ENCODE measurements around the gene FAM83F.

The FAM83F gene

GRCh38 chr22:40056559-40056958 lies 61.8 kb downstream of the FAM83F start:
- DNase-seq (ENCODE audit: low read depth, low spot score) = no peak

- DNase-seq (ENCODE audit: low read depth, low spot score) = no peak
These were observed 62.9 kb downstream of the FAM83F start for GRCh38 chr22:40057652-40058051.

- no peak for DNase-seq (ENCODE audit: low read depth, low spot score)
These were observed 63.5 kb downstream of the FAM83F start for GRCh38 chr22:40058265-40058664.

DNA sequence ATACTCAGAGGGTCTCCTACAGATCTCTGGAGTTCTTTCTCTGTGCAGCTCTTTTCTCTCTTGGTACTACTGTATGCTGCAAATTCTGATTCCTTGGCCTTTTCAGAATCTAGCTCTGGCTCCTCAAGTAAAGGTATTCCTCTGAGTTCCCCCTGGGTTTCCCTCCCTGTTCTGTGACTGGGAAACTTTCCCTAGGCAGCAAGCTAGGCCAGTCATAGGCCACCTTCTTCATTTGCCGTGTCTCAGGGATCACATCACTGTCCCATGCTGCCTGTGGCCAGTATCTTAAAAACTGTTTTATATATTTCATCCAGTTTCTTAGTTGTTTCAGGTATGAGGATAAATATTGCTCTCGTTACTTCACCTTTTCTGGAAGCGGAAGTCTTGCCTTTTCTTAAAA lies 71.2 kb downstream of the FAM83F start:
- DNase-seq (ENCODE audit: low read depth, low spot score) = no peak

- no peak for DNase-seq (ENCODE audit: low read depth, low spot score)
These were observed 72.9 kb downstream of the FAM83F start for GRCh38 chr22:40067639-40068038.

DNA sequence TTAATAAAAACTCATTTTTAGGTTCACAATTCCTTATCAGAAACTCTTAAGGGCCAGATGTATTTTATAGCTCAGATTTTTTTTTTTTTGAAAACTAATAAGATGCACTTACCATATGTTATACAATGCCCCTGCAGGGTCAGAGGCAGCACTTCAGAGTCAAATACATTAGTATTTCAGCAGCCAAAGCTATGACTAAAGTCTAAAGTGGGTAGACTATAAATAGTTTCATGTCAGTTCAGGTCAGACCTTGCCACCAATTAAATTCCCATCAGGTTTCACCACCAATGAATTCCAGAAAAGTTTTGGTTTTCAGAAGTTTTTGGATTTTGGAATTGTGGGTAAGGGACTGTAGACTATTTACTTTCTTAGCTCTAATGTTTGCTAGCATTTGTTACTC lies 75.9 kb downstream of the FAM83F start:
- no peak for DNase-seq (ENCODE audit: low read depth, low spot score)

GRCh38 chr22:40071720-40072119 lies 77.0 kb downstream of the FAM83F start:
- DNase-seq (ENCODE audit: low read depth, low spot score) = no peak

- DNase-seq (ENCODE audit: low read depth, low spot score) = no peak
These were observed 82.2 kb downstream of the FAM83F start for GRCh38 chr22:40076702-40077645.

DNA sequence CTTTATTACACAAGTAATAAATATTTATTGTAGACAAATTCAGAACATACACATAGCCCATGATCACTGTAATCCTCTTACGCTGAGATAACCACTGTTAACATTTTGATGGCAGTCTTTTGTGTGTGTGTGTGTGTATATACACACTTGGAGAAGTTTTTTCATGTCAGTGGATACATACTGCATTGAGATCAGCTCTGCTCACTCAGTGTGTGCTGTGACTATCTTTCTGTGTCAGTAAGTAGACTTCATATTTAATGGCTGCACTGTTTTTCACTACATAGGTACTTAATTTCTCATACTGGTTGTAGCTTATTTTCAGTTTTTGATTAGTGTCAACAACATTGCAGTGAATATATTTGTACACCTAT lies 82.9 kb downstream of the FAM83F start:
- no peak for DNase-seq (ENCODE audit: low read depth, low spot score)

DNA sequence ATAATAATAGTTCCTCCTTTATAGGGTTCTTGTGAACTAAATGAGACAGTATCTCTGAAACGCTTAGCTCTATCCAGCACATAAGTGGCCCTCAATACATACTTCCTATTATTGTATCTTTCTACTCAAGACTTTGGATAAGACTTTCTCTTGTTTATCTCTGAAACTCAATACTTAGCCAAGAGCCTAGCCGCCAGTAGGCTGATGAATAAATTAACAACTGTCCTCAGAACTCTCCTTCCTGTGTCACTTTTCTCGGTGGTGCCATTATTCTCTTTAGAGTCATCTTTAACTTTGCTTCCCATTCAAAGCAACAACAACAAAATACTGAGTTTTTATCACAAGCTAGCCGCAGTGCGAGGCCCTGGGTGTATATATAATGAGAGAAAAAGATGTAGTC lies 86.9 kb downstream of the FAM83F start:
- no peak for DNase-seq (ENCODE audit: low read depth, low spot score)

DNA sequence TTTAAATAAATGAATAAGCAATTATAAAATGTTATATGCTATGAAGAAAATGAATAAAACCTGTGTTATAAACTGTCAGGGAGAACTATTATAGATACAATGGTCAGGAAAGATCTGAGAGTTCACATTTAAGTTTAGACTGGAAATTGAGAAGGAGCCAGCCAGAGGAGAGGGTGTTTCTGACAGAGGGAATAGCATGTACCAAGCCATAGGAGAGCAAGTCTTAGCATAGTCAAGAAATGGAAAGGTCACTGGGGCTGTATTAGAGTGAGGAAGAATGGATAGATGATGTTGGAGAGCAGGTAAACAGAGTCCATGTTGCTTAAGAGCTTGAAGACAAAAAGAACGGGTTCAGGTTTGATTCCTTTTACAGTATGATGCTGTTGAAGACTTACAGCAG lies 87.4 kb downstream of the FAM83F start:
- DNase-seq (ENCODE audit: low read depth, low spot score) = no peak

GRCh38 chr22:40083794-40084193 lies 89.0 kb downstream of the FAM83F start:
- no peak for DNase-seq (ENCODE audit: low read depth, low spot score)

GRCh38 chr22:40084246-40084645 lies 89.5 kb downstream of the FAM83F start:
- DNase-seq (ENCODE audit: low read depth, low spot score) = no peak

DNA sequence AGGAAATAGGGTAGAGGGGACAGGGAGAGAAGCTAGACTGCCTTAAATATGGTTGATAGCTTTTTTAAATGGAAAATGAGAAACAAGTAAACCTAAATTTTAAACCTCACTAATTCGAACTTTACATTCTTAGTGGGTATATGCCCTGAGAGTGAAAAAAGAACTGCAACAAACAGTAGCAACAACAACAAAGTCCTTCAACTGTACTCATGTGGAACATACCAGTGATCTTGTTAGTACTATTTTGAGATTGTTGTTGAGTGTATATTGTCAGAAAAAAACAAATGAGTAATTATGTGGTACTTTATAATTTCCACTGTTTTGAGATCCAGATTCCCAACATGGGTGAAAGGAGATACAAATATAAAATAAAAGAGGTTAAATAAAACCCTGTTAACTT lies 94.1 kb downstream of the FAM83F start:
- no peak for DNase-seq (ENCODE audit: low read depth, low spot score)
